Astrocyte (in vitro differentiated cells and primary cell): Measurements from ENCODE around the gene PKDCC. TPM values are rescaled to one million over a fixed set of nuclear protein-coding genes. Genes with fewer than 3 reads are reported as not detected.

Experiments
- DNase-seq: peaks from one replicate; pipeline ENCODE4 v3.0.0-alpha.2; 2010; ENCODE audit warnings: low read depth
- FAIRE-seq: peaks from 2 replicates; lab custom pipeline; 2011; peaks lifted over from hg19 to GRCh38; lab: Jason Lieb, UNC
- H2AFZ ChIP-seq: 2 replicates; pipeline ENCODE4 v1.6.0; 2012; ENCODE audit warnings: low read depth, low read length, inconsistent platforms
- H3K27ac ChIP-seq: 2 replicates; pipeline ENCODE4 v1.5.1; 2011; ENCODE audit warnings: low read depth, low read length, inconsistent platforms
- H3K27me3 ChIP-seq: 2 replicates; pipeline ENCODE4 v1.6.0; 2011; ENCODE audit warnings: low read length, inconsistent platforms; ENCODE audit not compliant: insufficient read depth
- H3K36me3 ChIP-seq: 2 replicates; pipeline ENCODE4 v1.5.1; 2011; ENCODE audit warnings: low read length, inconsistent platforms; ENCODE audit not compliant: insufficient read depth
- H3K4me1 ChIP-seq: 2 replicates; pipeline ENCODE4 v1.5.1; 2011; ENCODE audit warnings: low read length, inconsistent platforms; ENCODE audit not compliant: insufficient read depth
- H3K4me2 ChIP-seq: 2 replicates; pipeline ENCODE4 v1.6.0; 2012; ENCODE audit warnings: low read length, inconsistent platforms
- H3K4me3 ChIP-seq: 2 replicates; pipeline ENCODE4 v1.5.1; 2011; ENCODE audit warnings: low read depth, mild to moderate bottlenecking, low read length, inconsistent platforms; ENCODE audit not compliant: insufficient read depth
- H3K79me2 ChIP-seq: 2 replicates; pipeline ENCODE4 v1.6.0; 2012; ENCODE audit warnings: mild to moderate bottlenecking, low read length, inconsistent platforms; ENCODE audit not compliant: insufficient read depth
- H3K9ac ChIP-seq: 2 replicates; pipeline ENCODE4 v1.6.0; 2012; ENCODE audit warnings: mild to moderate bottlenecking, low read length, inconsistent platforms
- H3K9me3 ChIP-seq: 2 replicates; pipeline ENCODE4 v1.5.1; 2012; ENCODE audit warnings: low read depth, mild to moderate bottlenecking, low read length, inconsistent platforms; ENCODE audit not compliant: insufficient read depth
- H4K20me1 ChIP-seq: 2 replicates; pipeline ENCODE4 v1.6.0; 2012; ENCODE audit warnings: low read length, inconsistent platforms; ENCODE audit not compliant: insufficient read depth
- H3K27ac Mint-ChIP-seq: one replicate; pipeline ENCODE4 v1.8.0; 2021; ENCODE audit warnings: mild to moderate bottlenecking, mixed read lengths; ENCODE audit not compliant: unreplicated experiment
- H3K27me3 Mint-ChIP-seq: one replicate; pipeline ENCODE4 v1.8.0; 2021; ENCODE audit warnings: low read depth, mixed read lengths; ENCODE audit not compliant: unreplicated experiment
- H3K36me3 Mint-ChIP-seq: one replicate; pipeline ENCODE4 v1.8.0; 2021; ENCODE audit warnings: low read depth, mixed read lengths; ENCODE audit not compliant: unreplicated experiment
- H3K4me1 Mint-ChIP-seq: one replicate; pipeline ENCODE4 v1.8.0; 2021; ENCODE audit warnings: low read depth, mixed read lengths; ENCODE audit not compliant: unreplicated experiment
- H3K4me3 Mint-ChIP-seq: one replicate; pipeline ENCODE4 v1.8.0; 2021; ENCODE audit warnings: mild to moderate bottlenecking, moderate library complexity, mixed read lengths; ENCODE audit not compliant: unreplicated experiment
- H3K9me3 Mint-ChIP-seq: one replicate; pipeline ENCODE4 v1.8.0; 2021; ENCODE audit warnings: mild to moderate bottlenecking, mixed read lengths; ENCODE audit not compliant: unreplicated experiment
- CTCF ChIP-seq: IDR thresholded peaks from 2 replicates; pipeline ENCODE4 v1.5.1; 2011; ENCODE audit warnings: low read depth, mild to moderate bottlenecking, inconsistent platforms, low read length, moderate library complexity; ENCODE audit not compliant: insufficient read depth
- EZH2 ChIP-seq: IDR thresholded peaks from 2 replicates; pipeline ENCODE4 v1.6.1; 2012; ENCODE audit warnings: mild to moderate bottlenecking, low read length, inconsistent platforms; ENCODE audit not compliant: insufficient read depth
- total RNA-seq: library from RNA; stranded (reverse); gene quantifications from 2 replicates; pipeline ENCODE4 v1.2.1, GENCODE V29; 2021

PKDCC gene
- total RNA-seq, 1 donor from 2014 or later, result 6.9 TPM

- Histone ChIP-seq H3K4me3 (no peak overlapping the region), H3K9me3 (peaks cover 2% of the 10 kb centered on the region), H2AFZ (no peak overlapping the region), H3K9ac (no peak overlapping the region), H3K4me2 (no peak overlapping the region), H3K4me1 (no peaks in the 10 kb centered on the region), H3K36me3 (no peaks in the 10 kb centered on the region), H3K79me2 (no peaks in the 10 kb centered on the region), H3K27ac (no peak overlapping the region), H4K20me1 (no peaks in the 10 kb centered on the region), H3K27me3 (no peaks in the 10 kb centered on the region)
- Mint-ChIP-seq H3K9me3 (peaks cover 7% of the 10 kb centered on the region), H3K36me3 (peaks cover 2% of the 10 kb centered on the region), H3K4me1 (no peaks in the 10 kb centered on the region), H3K27ac (no peak overlapping the region), H3K4me3 (no peak overlapping the region), H3K27me3 (peaks cover 20% of the 10 kb centered on the region)
- TF ChIP-seq EZH2 (no peak), CTCF (no peak)
- DNase-seq (no peak), FAIRE-seq (no peak)
These were observed 48.7 kb upstream of the PKDCC start for GRCh38 chr2:41999128-41999480.

GRCh38 chr2:41999592-42000281, 48.1 kb upstream of the PKDCC start:
- H3K27ac Mint-ChIP-seq, result no peak overlapping the region
- FAIRE-seq (no peak), DNase-seq (no peak)
- Histone ChIP-seq H3K36me3 (no peaks in the 10 kb centered on the region), H3K4me3 (no peak overlapping the region), H4K20me1 (no peaks in the 10 kb centered on the region), H3K79me2 (no peaks in the 10 kb centered on the region), H3K4me2 (no peak overlapping the region), H3K9ac (no peak overlapping the region), H3K27me3 (no peaks in the 10 kb centered on the region), H3K9me3 (peaks cover 2% of the 10 kb centered on the region), H3K27ac (no peak overlapping the region), H2AFZ (no peak overlapping the region), H3K4me1 (no peaks in the 10 kb centered on the region)
- TF ChIP-seq CTCF (no peak), EZH2 (no peak)
- H3K9me3 Mint-ChIP-seq, result peaks cover 10% of the 10 kb centered on the region
- H3K4me3 Mint-ChIP-seq, result no peak overlapping the region
- H3K36me3 Mint-ChIP-seq, result peaks cover 3% of the 10 kb centered on the region
- peaks cover 23% of the 10 kb centered on the region for H3K27me3 Mint-ChIP-seq
- H3K4me1 Mint-ChIP-seq, result no peaks in the 10 kb centered on the region

- no peaks in the 10 kb centered on the region for H3K4me1 ChIP-seq
- H3K27me3 ChIP-seq, result no peaks in the 10 kb centered on the region
- DNase-seq (no peak), FAIRE-seq (no peak)
- H4K20me1 ChIP-seq, result no peaks in the 10 kb centered on the region
- Mint-ChIP-seq H3K4me3 (no peak overlapping the region), H3K4me1 (no peaks in the 10 kb centered on the region), H3K27me3 (peaks cover 22% of the 10 kb centered on the region), H3K27ac (no peak overlapping the region), H3K36me3 (peaks cover 3% of the 10 kb centered on the region), H3K9me3 (peaks cover 9% of the 10 kb centered on the region)
- H3K4me3 ChIP-seq, result no peak overlapping the region
- H3K4me2 ChIP-seq, result no peak overlapping the region
- H2AFZ ChIP-seq, result no peak overlapping the region
- H3K36me3 ChIP-seq, result no peaks in the 10 kb centered on the region
- no peak overlapping the region for H3K9ac ChIP-seq
- peaks cover 2% of the 10 kb centered on the region for H3K9me3 ChIP-seq
- TF ChIP-seq EZH2 (no peak), CTCF (no peak)
- H3K79me2 ChIP-seq, result no peaks in the 10 kb centered on the region
- no peak overlapping the region for H3K27ac ChIP-seq
These were observed 46.1 kb upstream of the PKDCC start for GRCh38 chr2:42001711-42002201.
